Dedifferentiated amniotic fluid mesenchymal stem cell (primary cell): ENCODE data around the gene IGF2BP2.
"Not testable (repeated sequence)": the region's sequence is repeated elsewhere in the genome, so short reads cannot be mapped to it uniquely, and the experiment has no call there.

Source experiments
- DNase-seq: peaks from one replicate; pipeline ENCODE4 v3.0.0-alpha.2; 2016; ENCODE audit errors: extremely low spot score

The IGF2BP2 gene

DNA sequence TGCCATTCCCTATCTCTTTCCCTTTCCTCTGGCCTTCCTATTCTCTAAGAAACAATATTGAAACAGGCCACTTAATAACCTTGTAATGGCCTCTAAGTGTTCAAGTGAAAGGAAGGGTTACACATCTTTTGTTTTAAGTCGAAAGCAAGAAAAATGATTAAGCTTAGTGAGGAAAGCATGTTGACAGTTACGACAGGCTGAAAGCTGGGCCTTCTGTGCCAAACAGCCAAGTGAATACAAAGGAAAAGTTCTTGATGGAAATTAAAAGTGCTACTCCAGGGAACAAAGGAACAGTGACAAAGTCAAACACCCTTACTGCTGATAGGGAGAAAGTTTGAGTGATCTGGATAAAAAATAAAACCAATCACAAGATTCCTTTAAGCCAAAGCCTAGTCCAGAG lies 184.5 kb downstream of the IGF2BP2 start:
- DNase-seq = no peak

DNA sequence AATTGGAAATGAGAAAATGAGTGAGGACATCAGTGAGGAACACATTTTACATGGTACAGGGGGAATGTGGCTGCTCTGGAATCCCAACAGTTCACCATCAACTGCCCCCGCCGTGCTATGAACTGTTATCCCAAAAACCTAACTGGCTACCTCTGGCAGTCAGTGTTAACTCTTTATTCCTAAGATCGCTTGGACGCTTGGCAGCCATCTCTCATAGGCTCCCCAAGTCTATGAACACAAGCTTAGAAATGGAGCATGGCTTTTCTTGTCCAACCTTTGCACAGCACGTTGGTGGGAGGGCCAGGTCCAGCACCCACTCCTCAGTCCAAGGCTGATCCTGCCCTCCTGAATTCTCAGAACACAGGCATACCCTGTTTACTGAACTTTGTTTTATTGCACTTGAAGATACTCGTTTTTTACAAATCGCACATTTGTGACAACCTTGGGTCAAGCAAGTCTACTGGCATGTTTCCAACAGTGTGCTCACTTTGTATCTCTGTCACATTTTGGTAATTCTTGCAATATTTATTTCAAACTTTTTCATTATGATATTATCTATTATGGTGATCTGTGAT lies 185.1 kb downstream of the IGF2BP2 start:
- no peak for DNase-seq

DNA sequence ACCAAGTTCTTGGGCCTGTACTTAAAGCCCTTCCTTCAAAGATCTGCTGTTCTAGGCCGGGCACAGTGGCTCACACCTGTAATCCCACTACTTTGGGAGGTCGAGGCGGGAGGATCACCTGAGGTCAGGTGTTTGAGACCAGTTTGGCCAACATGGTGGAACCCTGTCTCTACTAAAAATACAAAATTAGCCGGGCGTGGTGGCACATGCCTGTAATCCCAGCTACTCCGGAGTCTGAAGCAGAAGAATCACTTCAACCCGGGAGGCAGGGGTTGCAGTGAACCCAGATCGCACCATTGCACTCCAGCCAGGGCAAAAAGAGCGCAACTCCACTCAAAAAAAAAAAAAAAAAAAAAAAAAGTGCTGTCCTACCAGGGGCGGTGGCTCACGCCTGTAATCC lies 186.2 kb downstream of the IGF2BP2 start:
- DNase-seq = not testable (repeated sequence)

DNA sequence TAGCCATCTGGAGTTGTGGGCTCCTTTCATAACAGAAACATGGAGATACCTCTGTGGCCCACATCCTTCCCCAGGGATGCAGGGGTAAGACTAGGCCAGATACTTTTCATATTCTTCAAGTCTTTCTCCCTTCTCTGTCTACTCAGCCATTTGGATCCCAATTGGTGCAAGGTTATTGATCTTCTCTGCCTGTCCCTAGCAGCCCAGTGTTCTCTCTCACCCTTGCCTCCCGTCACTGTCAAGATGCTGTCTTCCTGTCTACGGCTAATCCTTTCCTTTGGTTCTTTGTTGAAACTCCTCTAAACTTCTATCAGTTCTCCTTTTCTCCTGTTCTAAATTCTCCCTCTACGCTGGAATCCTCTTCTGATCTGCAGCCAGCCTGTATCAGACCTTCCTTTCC lies 187.5 kb downstream of the IGF2BP2 start:
- no peak for DNase-seq

DNA sequence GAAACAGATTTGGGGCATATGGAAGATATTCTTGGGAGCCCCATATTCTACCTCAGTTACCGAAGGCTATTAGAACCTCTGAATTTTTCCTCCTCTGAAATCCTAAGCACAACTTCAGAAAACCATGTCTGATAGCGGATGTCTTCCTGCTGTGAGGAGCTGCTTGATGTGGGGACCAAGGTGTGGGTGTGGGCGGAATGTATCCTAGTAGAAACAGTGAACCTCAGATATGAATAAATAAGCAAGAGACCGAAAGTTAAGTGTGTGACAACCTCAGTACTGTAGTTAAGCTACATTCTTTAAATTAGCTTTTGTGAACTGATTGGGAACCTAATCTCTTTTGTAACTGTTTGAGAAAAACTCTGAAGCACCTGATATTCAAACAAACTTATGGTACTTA lies 191.8 kb downstream of the IGF2BP2 start:
- DNase-seq = no peak

DNA sequence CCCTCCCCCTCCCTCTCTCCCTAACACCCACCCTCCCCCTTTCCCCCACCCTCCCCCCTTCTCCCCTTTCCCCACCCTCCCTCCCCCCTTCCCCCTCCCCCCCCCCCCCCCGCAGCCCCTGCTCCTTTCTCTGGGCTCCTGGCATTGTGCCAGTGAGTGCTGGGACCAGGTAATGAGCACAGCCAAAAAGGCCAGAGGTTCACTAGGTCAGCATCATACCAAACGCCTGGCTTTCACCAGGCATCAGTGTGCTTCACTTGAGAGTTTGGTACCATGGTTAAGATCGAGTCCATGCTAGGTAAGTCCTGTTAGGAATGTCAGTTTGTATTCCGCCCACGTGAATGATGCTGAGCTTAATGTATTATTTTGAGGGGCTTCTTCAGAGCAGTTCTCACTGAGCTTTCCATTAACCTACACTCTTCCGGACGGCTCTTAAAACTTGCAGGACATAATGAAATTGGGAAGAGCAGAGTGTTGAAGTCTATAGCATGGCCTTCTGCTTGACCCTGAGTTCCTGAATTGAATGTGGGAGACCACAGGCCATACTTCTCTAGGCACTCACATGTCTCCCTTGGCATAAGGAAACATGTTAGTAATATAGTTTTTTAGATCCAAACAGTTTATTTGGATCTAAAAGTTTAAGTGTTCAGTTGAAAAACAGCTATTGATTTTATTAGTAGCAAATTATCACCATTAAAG lies 193.2 kb downstream of the IGF2BP2 start:
- DNase-seq = no peak

DNA sequence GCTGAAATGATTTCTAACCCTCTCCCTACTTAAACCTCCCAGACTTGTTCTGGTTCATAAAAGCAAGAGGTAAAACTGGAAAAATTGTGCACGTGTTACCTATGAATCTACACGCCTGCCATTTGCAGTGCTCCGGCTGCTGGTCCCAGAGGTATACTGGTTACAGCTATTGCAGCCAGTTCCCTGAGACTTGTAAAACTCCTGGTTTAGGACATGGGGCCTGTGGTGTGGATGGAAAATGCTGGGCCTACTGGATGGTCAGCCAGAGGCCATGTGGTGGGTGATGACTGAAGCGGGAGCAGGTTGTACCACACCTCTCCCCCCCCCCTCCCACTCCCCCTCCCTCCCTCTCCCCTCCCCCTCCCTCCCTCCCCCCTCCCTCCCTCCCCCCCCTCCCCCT lies 193.7 kb downstream of the IGF2BP2 start:
- DNase-seq = no peak

DNA sequence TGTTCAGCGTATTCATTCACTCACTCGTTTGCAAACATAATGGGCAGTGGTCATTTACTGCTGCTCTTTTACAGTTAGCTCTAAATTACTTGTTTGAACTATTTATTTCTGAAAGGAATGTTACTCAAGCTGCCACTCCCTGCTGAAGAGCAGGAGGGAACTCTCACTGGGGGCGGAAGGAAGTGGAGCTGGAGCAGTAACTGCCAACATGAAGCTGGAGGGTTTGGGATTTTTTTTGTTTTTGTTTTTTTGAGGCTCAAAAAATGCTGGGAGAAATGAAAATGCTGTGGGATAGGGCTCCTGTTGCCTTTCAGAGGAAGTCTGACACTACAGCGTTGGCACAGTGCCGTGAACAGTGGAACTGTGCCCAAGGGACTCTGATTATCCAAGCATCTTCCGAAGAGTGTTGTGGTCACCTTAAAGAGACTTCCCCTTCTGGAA lies 194.6 kb downstream of the IGF2BP2 start:
- no peak for DNase-seq

DNA sequence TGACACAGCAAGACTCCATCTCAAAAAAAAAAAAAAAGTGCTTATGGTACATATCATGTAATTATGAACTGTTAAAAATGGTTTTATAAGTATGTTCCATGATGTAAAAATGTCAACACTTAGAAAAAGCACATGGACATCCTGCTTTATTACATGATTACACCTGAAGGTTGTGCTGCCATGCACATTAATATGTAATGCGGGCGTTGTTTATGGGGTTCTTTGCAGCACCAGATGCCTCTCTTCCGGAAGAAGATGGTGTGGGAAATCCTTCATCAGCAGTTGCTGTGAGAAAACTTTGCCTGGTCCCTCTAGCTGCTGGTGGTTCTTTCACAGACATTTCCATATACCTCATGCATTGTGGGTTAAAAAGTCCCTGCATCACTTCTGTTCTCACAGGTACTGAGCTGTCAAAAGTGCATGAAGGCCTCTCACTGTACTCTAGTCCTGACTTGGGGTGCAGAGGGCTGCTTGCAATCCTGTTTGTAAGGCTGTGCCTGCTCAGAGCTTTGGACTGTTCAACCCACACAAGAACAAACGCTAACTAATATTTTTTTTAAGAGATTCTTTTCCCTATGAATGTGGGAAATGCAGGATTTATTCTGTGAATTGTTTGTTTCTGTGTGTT lies 195.2 kb downstream of the IGF2BP2 start:
- no peak for DNase-seq

DNA sequence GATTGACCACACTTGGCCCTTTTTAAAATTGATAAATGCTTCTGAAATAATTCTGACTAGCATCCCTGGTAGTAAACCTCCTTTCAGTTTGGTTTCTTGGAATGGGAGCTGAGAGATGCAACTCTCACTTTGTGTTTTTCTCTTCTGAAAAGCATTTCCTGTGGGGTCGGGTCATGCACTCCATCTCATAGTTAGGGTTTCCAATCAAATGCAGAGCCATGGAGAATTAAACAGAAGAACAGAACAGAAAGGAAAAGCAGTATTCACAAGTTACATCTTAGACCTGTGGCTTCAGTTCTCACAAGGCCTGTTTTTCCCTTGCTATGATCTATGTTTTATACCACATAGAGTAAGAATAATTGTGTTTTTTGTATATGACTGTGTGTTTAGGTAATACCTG lies 199.1 kb downstream of the IGF2BP2 start:
- no peak for DNase-seq

DNA sequence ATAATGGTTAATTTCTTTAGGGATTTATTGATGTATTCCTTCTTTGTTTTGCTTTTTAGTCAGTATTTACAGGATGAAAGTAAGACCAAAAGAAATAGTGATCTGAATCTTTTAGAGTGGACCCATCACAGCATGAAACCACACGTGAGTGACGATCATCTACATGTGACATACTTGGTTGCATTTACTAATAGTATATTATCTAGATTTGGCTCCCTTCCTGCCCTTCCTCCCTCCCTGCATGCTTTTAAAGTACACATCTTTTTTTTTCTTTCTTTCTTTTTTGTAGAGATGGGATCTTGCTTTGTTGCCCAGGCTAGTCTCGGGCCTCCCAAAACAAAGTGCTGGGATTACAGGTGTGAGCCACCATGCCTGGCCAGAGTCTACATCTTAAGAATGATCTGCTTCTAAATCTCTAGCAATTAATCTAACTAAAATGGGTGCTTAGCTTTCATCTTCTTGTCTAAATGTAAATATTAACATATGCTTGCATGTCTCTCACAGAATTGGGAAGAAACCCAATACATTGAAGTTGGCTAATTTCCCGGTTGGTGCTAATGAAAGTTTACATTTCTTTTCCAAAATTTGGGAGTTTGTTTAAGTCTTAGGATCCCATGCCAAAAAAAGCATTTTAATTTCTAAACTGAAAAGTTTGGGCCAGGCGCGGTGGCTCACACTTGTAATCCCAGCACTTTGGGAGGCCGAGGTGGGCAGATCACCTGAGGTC lies 200.7 kb downstream of the IGF2BP2 start:
- no peak for DNase-seq

DNA sequence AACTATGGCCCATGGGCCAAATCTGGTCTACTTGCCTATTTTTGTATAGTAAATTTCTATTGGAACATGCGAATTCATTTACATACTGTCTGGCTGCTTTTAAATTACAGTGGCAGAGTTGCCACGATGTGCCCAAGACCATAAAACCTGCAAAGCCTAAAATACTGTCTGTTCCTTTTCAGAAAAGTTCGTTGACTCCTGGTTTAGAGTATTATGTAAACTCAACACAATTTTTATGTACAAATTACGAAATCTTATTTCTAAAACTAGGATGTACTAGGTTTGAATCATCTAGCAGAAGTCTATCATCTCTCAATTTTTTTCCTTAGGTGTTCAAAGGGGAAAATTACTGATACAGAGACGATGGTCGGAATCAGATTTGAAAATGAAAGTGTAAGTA lies 211.8 kb downstream of the IGF2BP2 start:
- no peak for DNase-seq

DNA sequence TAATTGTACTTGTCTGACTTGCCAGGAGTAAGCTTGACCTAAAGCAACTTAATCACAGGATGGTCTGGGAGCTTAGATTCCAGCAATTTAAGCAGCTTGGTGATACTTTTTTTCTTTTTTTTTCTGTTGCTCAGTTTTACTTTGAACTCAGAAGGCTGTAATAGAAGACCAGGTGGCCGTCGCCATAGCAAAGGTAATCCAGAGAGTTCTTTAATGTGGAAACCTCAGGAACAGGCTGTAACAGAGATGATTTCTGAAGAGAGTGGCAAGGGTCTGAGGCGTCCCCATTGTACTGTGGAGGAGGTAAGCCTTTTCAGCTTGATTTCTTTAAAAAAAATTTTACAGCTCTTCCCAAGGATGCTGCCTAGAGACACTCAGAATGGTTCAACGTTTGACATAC lies 218.6 kb downstream of the IGF2BP2 start:
- no peak for DNase-seq

DNA sequence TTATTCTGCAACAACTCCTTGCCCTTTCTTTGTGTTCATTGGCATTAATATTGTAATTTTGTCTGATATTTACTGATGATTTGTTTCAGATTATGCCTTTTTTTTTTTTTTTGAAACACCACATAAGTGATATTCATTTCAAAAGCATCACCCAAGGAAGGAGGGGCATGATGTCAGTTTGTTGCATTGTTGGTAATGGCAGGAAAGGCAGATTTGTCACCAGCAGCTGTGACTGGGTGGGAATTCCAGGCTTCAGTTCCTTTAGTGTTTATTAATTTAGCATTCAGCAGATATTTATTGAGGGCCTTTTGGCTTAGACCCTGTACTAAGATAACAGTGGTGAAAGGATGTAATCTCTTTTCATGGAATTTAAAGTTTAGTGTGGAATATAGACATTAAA lies 219.3 kb downstream of the IGF2BP2 start:
- no peak for DNase-seq

DNA sequence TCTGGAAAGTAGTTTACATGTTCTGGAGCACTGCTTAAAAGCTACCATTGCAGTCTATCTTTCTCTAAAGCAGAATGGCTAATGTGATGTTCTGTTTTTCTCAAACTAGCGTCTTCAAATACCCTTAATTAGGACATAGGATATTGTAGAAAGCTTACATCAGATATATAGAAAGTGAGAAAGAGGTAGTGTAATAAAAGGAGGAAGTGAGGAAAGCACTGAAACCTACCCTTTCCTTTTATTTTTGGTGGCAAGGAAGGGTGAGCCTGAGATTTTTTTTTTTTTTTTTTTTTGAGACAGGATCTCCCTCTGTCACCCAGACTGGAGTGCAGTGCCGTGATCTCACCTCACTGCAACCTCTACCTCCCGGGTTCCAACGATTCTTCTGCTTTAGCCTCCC lies 229.3 kb downstream of the IGF2BP2 start:
- DNase-seq = no peak

DNA sequence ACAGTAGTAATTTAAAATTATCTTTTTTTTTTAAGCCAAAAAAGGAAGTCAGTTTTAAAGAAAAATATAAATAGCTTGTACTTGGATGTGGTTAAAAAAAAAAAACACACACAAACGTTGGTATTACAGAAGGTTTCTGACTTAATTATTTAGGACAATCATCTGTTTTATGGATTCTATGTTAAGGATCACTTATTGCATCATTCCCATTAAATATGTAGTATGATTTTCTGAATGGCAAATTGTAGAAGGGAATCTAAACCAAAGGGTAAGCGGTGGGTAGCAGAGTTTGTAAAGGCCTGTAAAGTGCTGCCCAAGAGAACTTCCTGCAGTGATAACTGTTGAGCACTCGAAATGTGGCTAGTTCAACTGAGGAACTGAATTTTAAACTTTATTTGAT lies 230.8 kb downstream of the IGF2BP2 start:
- no peak for DNase-seq
